ENCODE data around the gene MEA1. TPM values are rescaled to one million over a fixed set of nuclear protein-coding genes. Genes with fewer than 3 reads are reported as not detected.

MEA1 gene
- total RNA-seq, 1 experiment from 2014 or later = 77.6 TPM

GRCh38 chr6:43014434-43014909 is 726 bp upstream of the MEA1 start:
- Histone ChIP-seq H3K36me3 (ENCODE audit: low read depth) (peaks cover 6% of the 10 kb centered on the region), H3F3A (ENCODE audit: insufficient read depth, low read depth) (peaks cover 10% of the 10 kb centered on the region; the same call in 1 of the 2 replicates), H3K9me2 (ENCODE audit: insufficient read depth) (no peaks in the 10 kb centered on the region), H3K27ac (no peak overlapping the region), H3K4me2 (peak overlapping the region; percentile 89), H2AFZ (peak overlapping the region; percentile 71), H4K20me1 (ENCODE audit: insufficient read depth) (peaks cover 3% of the 10 kb centered on the region), H3K9me3 (ENCODE audit: insufficient read depth, low read depth) (no peaks in the 10 kb centered on the region), H3K27me3 (ENCODE audit: insufficient read depth, low read depth) (no peaks in the 10 kb centered on the region), H3K4me3 (peak overlapping the region; percentile 67), H3K79me2 (ENCODE audit: low read depth) (peaks cover 42% of the 10 kb centered on the region), H3K4me1 (replicated peaks; ENCODE audit: insufficient read depth) (peaks cover 18% of the 10 kb centered on the region)
- intact Hi-C loops (cut with micrococcal nuclease; ENCODE audit: unreplicated experiment) = loop anchor here (5.0 to 10.0 kb wide), 4 partner anchors 43 to 128 kb away; partner anchors contain the start of genes CNPY3, KLC4 and MRPL2
- ChIA-PET POLR2A (ENCODE audit: unreplicated experiment) (interaction anchor here (0.5 to 1.3 kb wide), 7 partner anchors 9 to 1230 kb away, joined by 3 to 16 read pairs (median 4); partner anchors contain the start of genes CNPY3, KLC4, MRPL2 and PPP2R5D), CTCF (interaction anchor here (0.9 kb wide), 1 partner anchor 61 kb away, joined by 4 read pairs; no protein-coding TSS in a partner anchor)
- no TSS peak for BruUV-seq (replicated peaks)
- TF ChIP-seq, protein P1, sequence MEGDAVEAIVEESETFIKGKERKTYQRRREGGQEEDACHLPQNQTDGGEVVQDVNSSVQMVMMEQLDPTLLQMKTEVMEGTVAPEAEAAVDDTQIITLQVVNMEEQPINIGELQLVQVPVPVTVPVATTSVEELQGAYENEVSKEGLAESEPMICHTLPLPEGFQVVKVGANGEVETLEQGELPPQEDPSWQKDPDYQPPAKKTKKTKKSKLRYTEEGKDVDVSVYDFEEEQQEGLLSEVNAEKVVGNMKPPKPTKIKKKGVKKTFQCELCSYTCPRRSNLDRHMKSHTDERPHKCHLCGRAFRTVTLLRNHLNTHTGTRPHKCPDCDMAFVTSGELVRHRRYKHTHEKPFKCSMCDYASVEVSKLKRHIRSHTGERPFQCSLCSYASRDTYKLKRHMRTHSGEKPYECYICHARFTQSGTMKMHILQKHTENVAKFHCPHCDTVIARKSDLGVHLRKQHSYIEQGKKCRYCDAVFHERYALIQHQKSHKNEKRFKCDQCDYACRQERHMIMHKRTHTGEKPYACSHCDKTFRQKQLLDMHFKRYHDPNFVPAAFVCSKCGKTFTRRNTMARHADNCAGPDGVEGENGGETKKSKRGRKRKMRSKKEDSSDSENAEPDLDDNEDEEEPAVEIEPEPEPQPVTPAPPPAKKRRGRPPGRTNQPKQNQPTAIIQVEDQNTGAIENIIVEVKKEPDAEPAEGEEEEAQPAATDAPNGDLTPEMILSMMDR (conservative IDR thresholded peaks at IDR 0.05) = no peak
- TF ChIP-seq EZH2 (IDR thresholded peaks at IDR 0.05; ENCODE audit: low read depth) = no peak
- DNase-seq = no peak

DNA sequence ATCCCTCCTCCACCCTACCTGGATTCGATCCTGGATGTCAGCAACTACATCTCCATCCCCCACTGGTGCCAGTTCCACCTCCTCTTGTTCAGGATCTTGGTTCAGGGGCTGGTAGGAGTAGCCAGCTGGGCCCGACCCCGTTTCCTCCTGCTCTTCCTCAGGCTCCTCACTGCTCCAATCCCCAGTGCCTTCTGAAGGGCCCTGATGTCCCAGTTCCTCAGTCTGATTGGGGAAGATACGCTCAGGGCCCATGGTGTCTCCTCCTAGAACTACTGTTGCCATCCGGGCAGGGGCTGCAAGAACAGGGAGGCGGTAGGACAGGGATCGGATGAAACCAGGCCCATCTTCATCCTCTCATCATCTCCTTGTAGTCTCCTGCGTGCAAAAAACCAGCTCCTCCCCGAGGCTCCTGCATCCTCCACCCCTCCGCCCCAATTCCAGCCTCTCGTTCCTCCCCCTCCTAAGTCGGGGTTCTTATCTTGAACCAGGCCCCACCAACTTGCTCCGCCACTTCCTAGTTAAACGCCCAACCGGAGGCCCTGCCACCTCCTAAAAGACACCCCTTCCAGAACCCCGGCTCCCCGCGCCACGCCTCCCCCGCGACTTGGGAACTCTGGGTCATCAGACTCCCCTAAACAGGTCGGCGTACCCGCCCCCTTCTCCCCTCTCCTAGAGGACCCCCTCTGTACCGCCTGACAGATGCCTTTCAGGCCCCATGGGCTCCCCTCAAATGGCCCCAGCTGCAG is 476 bp downstream of the MEA1 start:
- no peaks in the 10 kb centered on the region for H3K9me3 ChIP-seq (ENCODE audit: insufficient read depth, low read depth)
- DNase-seq = peak in 1 of 2 experiments; percentile 55
- H4K20me1 ChIP-seq (ENCODE audit: insufficient read depth) = peaks cover 3% of the 10 kb centered on the region
- peaks cover 42% of the 10 kb centered on the region for H3K79me2 ChIP-seq (ENCODE audit: low read depth)
- H3K27ac ChIP-seq = peak overlapping the region; percentile 18; the same call in 1 of the 2 replicates
- no peaks in the 10 kb centered on the region for H3K36me3 ChIP-seq (ENCODE audit: low read depth)
- H3K4me1 ChIP-seq (replicated peaks; ENCODE audit: insufficient read depth) = peaks cover 18% of the 10 kb centered on the region
- TF ChIP-seq, protein P1 (conservative IDR thresholded peaks at IDR 0.05) = no peak
- TF ChIP-seq EZH2 (IDR thresholded peaks at IDR 0.05; ENCODE audit: low read depth) = no peak
- intact Hi-C loops (cut with micrococcal nuclease; ENCODE audit: unreplicated experiment) = loop anchor here (5.0 to 10.0 kb wide), 4 partner anchors 44 to 129 kb away; partner anchors contain the start of genes CNPY3, KLC4 and MRPL2
- H3K4me2 ChIP-seq = peak overlapping the region; percentile 97
- H3K27me3 ChIP-seq (ENCODE audit: insufficient read depth, low read depth) = no peaks in the 10 kb centered on the region
- H3F3A ChIP-seq (ENCODE audit: insufficient read depth, low read depth) = no peaks in the 10 kb centered on the region; the same call in 1 of the 2 replicates
- no peaks in the 10 kb centered on the region for H3K9me2 ChIP-seq (ENCODE audit: insufficient read depth)
- CTCF ChIA-PET = interaction anchor here (0.6 to 0.9 kb wide), 2 partner anchors 62 to 447 kb away, joined by 3 to 4 read pairs; no protein-coding TSS in a partner anchor
- H3K4me3 ChIP-seq = peak overlapping the region; percentile 67
- POLR2A ChIA-PET (ENCODE audit: unreplicated experiment) = interaction anchor here (0.6 to 1.0 kb wide), 7 partner anchors 29 to 1229 kb away, joined by 3 to 16 read pairs (median 4); partner anchors contain the start of genes CNPY3, MRPL2 and PPP2R5D
- TSS peak; percentile 61 for BruUV-seq (replicated peaks)
- peak overlapping the region; percentile 94 for H2AFZ ChIP-seq

DNA sequence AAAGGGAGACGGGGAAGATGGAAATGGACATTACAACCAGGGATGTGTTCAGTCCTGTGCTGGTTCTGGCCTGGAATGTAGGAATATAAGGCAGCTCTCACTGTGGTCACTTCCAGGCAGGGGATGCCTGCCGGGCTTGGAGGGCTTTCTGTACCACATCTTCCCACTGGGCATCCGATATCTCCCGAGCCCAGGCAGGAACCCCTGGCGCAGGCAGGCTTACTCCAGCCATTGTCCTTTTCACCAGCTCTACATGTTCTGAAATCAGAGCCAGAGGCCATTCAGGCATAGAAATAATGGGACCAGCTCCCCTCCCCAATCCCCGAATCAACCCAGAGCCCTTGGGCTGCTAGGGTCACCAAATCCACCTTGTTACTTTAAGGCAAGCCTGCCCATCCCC is 1.4 kb downstream of the MEA1 start:
- no peak overlapping the region for H2AFZ ChIP-seq

More for the DNA sequence above, 1.4 kb downstream of the MEA1 start:
- intact Hi-C loops (cut with micrococcal nuclease; ENCODE audit: unreplicated experiment) = loop anchor here (5.0 to 10.0 kb wide), 4 partner anchors 45 to 130 kb away; partner anchors contain the start of genes CNPY3, KLC4 and MRPL2
- DNase-seq = no peak
- no TSS peak for BruUV-seq (replicated peaks)
- H3K9me2 ChIP-seq (ENCODE audit: insufficient read depth) = no peaks in the 10 kb centered on the region
- H3K4me2 ChIP-seq = peak overlapping the region; percentile 97
- peaks cover 18% of the 10 kb centered on the region for H3K4me1 ChIP-seq (replicated peaks; ENCODE audit: insufficient read depth)
- no peaks in the 10 kb centered on the region for H3K36me3 ChIP-seq (ENCODE audit: low read depth)
- TF ChIP-seq EZH2 (IDR thresholded peaks at IDR 0.05; ENCODE audit: low read depth) = no peak
- TF ChIP-seq, protein P1 (conservative IDR thresholded peaks at IDR 0.05) = no peak
- no peaks in the 10 kb centered on the region for H3K27me3 ChIP-seq (ENCODE audit: insufficient read depth, low read depth)
- no peaks in the 10 kb centered on the region; the same call in 1 of the 2 replicates for H3F3A ChIP-seq (ENCODE audit: insufficient read depth, low read depth)
- peaks cover 42% of the 10 kb centered on the region for H3K79me2 ChIP-seq (ENCODE audit: low read depth)
- no peaks in the 10 kb centered on the region for H3K9me3 ChIP-seq (ENCODE audit: insufficient read depth, low read depth)
- ChIA-PET CTCF (no interaction called here), POLR2A (ENCODE audit: unreplicated experiment) (interaction anchor here (0.5 to 0.7 kb wide), 5 partner anchors 13 to 78 kb away, joined by 3 to 7 read pairs (median 3); no protein-coding TSS in a partner anchor)
- H3K27ac ChIP-seq = no peak overlapping the region
- H4K20me1 ChIP-seq (ENCODE audit: insufficient read depth) = peaks cover 3% of the 10 kb centered on the region
- H3K4me3 ChIP-seq = peak overlapping the region; percentile 67; the same call in 1 of the 2 replicates

Measured in PC-9 (cell line).